GM21515 (cell line): ENCODE measurements around the gene CKS1B.
A peak's percentile ranks its signal among the peaks of the same experiment; 100 is the strongest.

Experiments used
- ATAC-seq: cut with Tn5 transposase; IDR thresholded peaks from one replicate; pipeline ENCODE4 v1.9.1; 2021; ENCODE audit not compliant: unreplicated experiment

The CKS1B gene

GRCh38 chr1:155012776-155013602 is 38.5 kb downstream of the CKS1B start:
- ATAC-seq: no peak

- ATAC-seq: no peak
Observed at GRCh38 chr1:155013632-155014031, 39.2 kb downstream of the CKS1B start.

- ATAC-seq: no peak
Observed at GRCh38 chr1:155014709-155015508, 40.4 kb downstream of the CKS1B start.

- ATAC-seq: no peak
Observed at GRCh38 chr1:155015527-155016230, 41.2 kb downstream of the CKS1B start.

GRCh38 chr1:155016231-155016831 is 41.9 kb downstream of the CKS1B start:
- no peak for ATAC-seq

- ATAC-seq: peak; percentile 56
Observed at GRCh38 chr1:155017041-155017945, 42.8 kb downstream of the CKS1B start.

GRCh38 chr1:155017946-155018316 is 43.5 kb downstream of the CKS1B start:
- no peak for ATAC-seq

GRCh38 chr1:155018617-155019348 is 44.3 kb downstream of the CKS1B start:
- ATAC-seq: no peak

- ATAC-seq: no peak
Observed at GRCh38 chr1:155019377-155020245, 45.1 kb downstream of the CKS1B start.

GRCh38 chr1:155022136-155022926 is 47.9 kb downstream of the CKS1B start:
- no peak for ATAC-seq

GRCh38 chr1:155022927-155023236 is 48.4 kb downstream of the CKS1B start:
- ATAC-seq: no peak

- no peak for ATAC-seq
Observed at GRCh38 chr1:155023627-155024026, 49.1 kb downstream of the CKS1B start.

- ATAC-seq: no peak
Observed at GRCh38 chr1:155024315-155024714, 49.8 kb downstream of the CKS1B start.

- no peak for ATAC-seq
Observed at GRCh38 chr1:155026154-155026553, 51.7 kb downstream of the CKS1B start.

GRCh38 chr1:155026588-155026987 is 52.1 kb downstream of the CKS1B start:
- no peak for ATAC-seq
